ENCODE measurements around the gene NAP1L5.

The NAP1L5 gene

GRCh38 chr4:88722276-88722780 is 24.7 kb upstream of the NAP1L5 start:
- no peak for TF ChIP-seq FOXP2 (optimal IDR thresholded peaks at IDR 0.05; ENCODE audit: borderline replicate concordance, extremely low read depth, extremely low read length, insufficient read depth)
- no peak for TF ChIP-seq TAF1 (IDR thresholded peaks at IDR 0.05; ENCODE audit: borderline replicate concordance, insufficient read depth, low read length)
- TF ChIP-seq POLR2AphosphoS5 (IDR thresholded peaks at IDR 0.05; ENCODE audit: low read depth, low read length) = no peak
- no peak for TF ChIP-seq REST (IDR thresholded peaks at IDR 0.05; ENCODE audit: insufficient read depth in 1 of 2, low read depth in 2 of 2, low read length in 2 of 2)
- no peak for TF ChIP-seq SIN3A (IDR thresholded peaks at IDR 0.05; ENCODE audit: borderline replicate concordance, insufficient read depth, low read length)

- no peak for TF ChIP-seq SIN3A (IDR thresholded peaks at IDR 0.05; ENCODE audit: borderline replicate concordance, insufficient read depth, low read length)
- TF ChIP-seq FOXP2 (optimal IDR thresholded peaks at IDR 0.05; ENCODE audit: borderline replicate concordance, extremely low read depth, extremely low read length, insufficient read depth) = no peak
- no peak for TF ChIP-seq TAF1 (IDR thresholded peaks at IDR 0.05; ENCODE audit: borderline replicate concordance, insufficient read depth, low read length)
- no peak for TF ChIP-seq POLR2AphosphoS5 (IDR thresholded peaks at IDR 0.05; ENCODE audit: low read depth, low read length)
- TF ChIP-seq REST (IDR thresholded peaks at IDR 0.05; ENCODE audit: insufficient read depth in 1 of 2, low read depth in 2 of 2, low read length in 2 of 2) = no peak
Measured at GRCh38 chr4:88720451-88721428, 23.1 kb upstream of the NAP1L5 start.

GRCh38 chr4:88719381-88719780 is 21.8 kb upstream of the NAP1L5 start:
- TF ChIP-seq POLR2AphosphoS5 (IDR thresholded peaks at IDR 0.05; ENCODE audit: low read depth, low read length) (no peak), REST (IDR thresholded peaks at IDR 0.05; ENCODE audit: insufficient read depth in 1 of 2, low read depth in 2 of 2, low read length in 2 of 2) (no peak), FOXP2 (optimal IDR thresholded peaks at IDR 0.05; ENCODE audit: borderline replicate concordance, extremely low read depth, extremely low read length, insufficient read depth) (no peak), TAF1 (IDR thresholded peaks at IDR 0.05; ENCODE audit: borderline replicate concordance, insufficient read depth, low read length) (no peak)

- TF ChIP-seq FOXP2 (optimal IDR thresholded peaks at IDR 0.05; ENCODE audit: borderline replicate concordance, extremely low read depth, extremely low read length, insufficient read depth) (no peak), REST (IDR thresholded peaks at IDR 0.05; ENCODE audit: insufficient read depth in 1 of 2, low read depth in 2 of 2, low read length in 2 of 2) (no peak), TAF1 (IDR thresholded peaks at IDR 0.05; ENCODE audit: borderline replicate concordance, insufficient read depth, low read length) (no peak), SIN3A (IDR thresholded peaks at IDR 0.05; ENCODE audit: borderline replicate concordance, insufficient read depth, low read length) (no peak), POLR2AphosphoS5 (IDR thresholded peaks at IDR 0.05; ENCODE audit: low read depth, low read length) (no peak)
Measured at GRCh38 chr4:88718098-88718497, 20.5 kb upstream of the NAP1L5 start.
